GM18502 (cell line): Measurements from ENCODE around the gene P2RX1.

Experiments used
- ATAC-seq: cut with Tn5 transposase; IDR thresholded peaks from one replicate; pipeline ENCODE4 v1.9.1; 2021; ENCODE audit warnings: mild to moderate bottlenecking; ENCODE audit not compliant: unreplicated experiment, poor library complexity

P2RX1 gene

GRCh38 chr17:3915995-3916696 is at the start of gene P2RX1:
Gene P2RX1, minus strand, starts transcription at chr17:3916465. Its CDS starts 240 bp downstream, at chr17:3916225.
- ATAC-seq, result no peak

GRCh38 chr17:3965118-3965800 is 49.0 kb upstream of the P2RX1 start:
- peak; percentile 42 for ATAC-seq

GRCh38 chr17:3964203-3965117 is 48.2 kb upstream of the P2RX1 start, which contains the start of gene ATP2A3:
Gene ATP2A3, minus strand, starts transcription at chr17:3964437. Its CDS starts 146 bp downstream, at chr17:3964291.
- ATAC-seq, result peak; percentile 39

- ATAC-seq, result peak; percentile 17
Measured at GRCh38 chr17:3963237-3964201, 47.3 kb upstream of the P2RX1 start.

GRCh38 chr17:3962965-3963236 is 46.6 kb upstream of the P2RX1 start:
- ATAC-seq, result no peak

GRCh38 chr17:3962217-3962964 is 46.1 kb upstream of the P2RX1 start:
- no peak for ATAC-seq

- ATAC-seq, result no peak
Measured at GRCh38 chr17:3961564-3962047, 45.3 kb upstream of the P2RX1 start.

GRCh38 chr17:3960764-3961163 is 44.5 kb upstream of the P2RX1 start:
- ATAC-seq, result no peak

- no peak for ATAC-seq
Measured at GRCh38 chr17:3959921-3960601, 43.8 kb upstream of the P2RX1 start.

GRCh38 chr17:3959295-3959899 is 43.1 kb upstream of the P2RX1 start:
- ATAC-seq, result no peak

- ATAC-seq, result no peak
Measured at GRCh38 chr17:3957735-3958599, 41.7 kb upstream of the P2RX1 start.

GRCh38 chr17:3956983-3957382 is 40.7 kb upstream of the P2RX1 start:
- no peak for ATAC-seq

GRCh38 chr17:3956327-3956957 is 40.2 kb upstream of the P2RX1 start:
- no peak for ATAC-seq

- ATAC-seq, result no peak
Measured at GRCh38 chr17:3955673-3955988, 39.4 kb upstream of the P2RX1 start.

GRCh38 chr17:3954976-3955672 is 38.9 kb upstream of the P2RX1 start:
- no peak for ATAC-seq

GRCh38 chr17:3954086-3954485 is 37.8 kb upstream of the P2RX1 start:
- ATAC-seq, result no peak
